NCI-H524 treated with DMSO at 0.1 percent for 48 hours (cell line): ENCODE measurements around the gene FOXE3.

Experiments used
- DNase-seq: peaks from one replicate; lab custom pipeline; 2025; lab: John Stamatoyannopoulos, UW

FOXE3 gene

GRCh38 chr1:47435506-47436303 lies 19.6 kb downstream of the FOXE3 start:
- no peak for DNase-seq

- DNase-seq = peak; percentile 2
Observed at GRCh38 chr1:47436304-47436978, 20.4 kb downstream of the FOXE3 start.

- DNase-seq = no peak
Observed at GRCh38 chr1:47436979-47437446, 20.9 kb downstream of the FOXE3 start.

- peak; percentile 27 for DNase-seq
Observed at GRCh38 chr1:47437447-47438164, 21.5 kb downstream of the FOXE3 start, which contains the start of gene FOXD2. FOXD2 (plus strand) TSS chr1:47438044; CDS start chr1:47438136, 92 bp downstream.

- DNase-seq = no peak
Observed at GRCh38 chr1:47438165-47439016, 22.3 kb downstream of the FOXE3 start.

GRCh38 chr1:47439017-47439818 lies 23.1 kb downstream of the FOXE3 start:
- no peak for DNase-seq

GRCh38 chr1:47439819-47440598 lies 23.9 kb downstream of the FOXE3 start:
- no peak for DNase-seq

- DNase-seq = no peak
Observed at GRCh38 chr1:47440599-47441081, 24.6 kb downstream of the FOXE3 start.

GRCh38 chr1:47441450-47442106 lies 25.5 kb downstream of the FOXE3 start:
- no peak for DNase-seq

GRCh38 chr1:47442202-47442601 lies 26.1 kb downstream of the FOXE3 start:
- DNase-seq = no peak

GRCh38 chr1:47442842-47443529 lies 26.9 kb downstream of the FOXE3 start:
- DNase-seq = no peak

- no peak for DNase-seq
Observed at GRCh38 chr1:47443530-47444296, 27.6 kb downstream of the FOXE3 start.

- DNase-seq = no peak
Observed at GRCh38 chr1:47444297-47444561, 28.1 kb downstream of the FOXE3 start.

GRCh38 chr1:47444562-47445465 lies 28.7 kb downstream of the FOXE3 start:
- DNase-seq = no peak

- no peak for DNase-seq
Observed at GRCh38 chr1:47445823-47446550, 29.9 kb downstream of the FOXE3 start.

- DNase-seq = no peak
Observed at GRCh38 chr1:47448462-47449222, 32.6 kb downstream of the FOXE3 start.
